H9 (cell line): Measurements from ENCODE around the gene RIPK1. TPM values are rescaled to one million over a fixed set of nuclear protein-coding genes. Genes with fewer than 3 reads are reported as not detected.

ENCODE experiments used
- DNase-seq: peaks from one replicate; pipeline ENCODE4 v3.0.0-alpha.2; 2017
- H2AFZ ChIP-seq: one replicate; pipeline ENCODE4 v1.6.1; 2013; ENCODE audit warnings: mild to moderate bottlenecking, low read length, control low read depth, moderate library complexity
- H2AK5ac ChIP-seq: 2 replicates; pipeline ENCODE4 v1.6.1; 2013; ENCODE audit warnings: low read length, control low read depth, mixed read lengths; ENCODE audit not compliant: insufficient read length
- H2BK120ac ChIP-seq: one replicate; pipeline ENCODE4 v1.6.1; 2013; ENCODE audit warnings: low read depth, mild to moderate bottlenecking, low read length, control low read depth, inconsistent platforms; ENCODE audit not compliant: poor library complexity, severe bottlenecking
- H2BK12ac ChIP-seq: 2 replicates; pipeline ENCODE4 v1.6.1; 2013; ENCODE audit warnings: low read length, control low read depth, mixed read lengths, low read depth; ENCODE audit not compliant: insufficient read length
- H2BK15ac ChIP-seq: 2 replicates; pipeline ENCODE4 v1.6.1; 2013; ENCODE audit warnings: low read depth, low read length, control low read depth
- H2BK20ac ChIP-seq: one replicate; pipeline ENCODE4 v1.6.1; 2013; ENCODE audit warnings: low read depth, mild to moderate bottlenecking, low read length, control low read depth, inconsistent platforms; ENCODE audit not compliant: poor library complexity, severe bottlenecking
- H2BK5ac ChIP-seq: 2 replicates; pipeline ENCODE4 v1.6.1; 2013; ENCODE audit warnings: low read length, control low read depth, mixed read lengths; ENCODE audit not compliant: insufficient read length
- H3K14ac ChIP-seq: 2 replicates; pipeline ENCODE4 v1.6.1; 2013; ENCODE audit warnings: low read length, control low read depth; ENCODE audit not compliant: insufficient read depth
- H3K18ac ChIP-seq: 2 replicates; pipeline ENCODE4 v1.6.1; 2013; ENCODE audit warnings: low read depth, mild to moderate bottlenecking, mixed read lengths, low read length, control low read depth; ENCODE audit not compliant: insufficient read length
- H3K23ac ChIP-seq: 2 replicates; pipeline ENCODE4 v1.6.1; 2013; ENCODE audit warnings: low read length, control low read depth, mixed read lengths, low read depth; ENCODE audit not compliant: insufficient read length
- H3K23me2 ChIP-seq: 2 replicates; pipeline ENCODE4 v1.6.1; 2013; ENCODE audit warnings: low read depth, mild to moderate bottlenecking, mixed read lengths, low read length, control low read depth; ENCODE audit not compliant: insufficient read length, poor library complexity, severe bottlenecking
- H3K27ac ChIP-seq: 2 replicates; pipeline ENCODE4 v1.5.1; 2013; ENCODE audit warnings: low read length, control low read depth, mixed read lengths, low read depth; ENCODE audit not compliant: insufficient read length
- H3K27me3 ChIP-seq: 2 replicates; pipeline ENCODE4 v1.6.1; 2013; ENCODE audit warnings: low read length, control low read depth, inconsistent platforms; ENCODE audit not compliant: insufficient read depth
- H3K4ac ChIP-seq: 2 replicates; pipeline ENCODE4 v1.6.1; 2013; ENCODE audit warnings: low read depth, mild to moderate bottlenecking, control low read depth, inconsistent platforms, low read length, moderate library complexity
- H3K4me1 ChIP-seq: 2 replicates; pipeline ENCODE4 v1.6.1; 2013; ENCODE audit warnings: low read length, control low read depth, inconsistent platforms; ENCODE audit not compliant: insufficient read depth
- H3K4me2 ChIP-seq: 2 replicates; pipeline ENCODE4 v1.6.1; 2013; ENCODE audit warnings: low read length, control low read depth, mixed read lengths; ENCODE audit not compliant: insufficient read length, insufficient read depth
- H3K56ac ChIP-seq: 2 replicates; pipeline ENCODE4 v1.6.1; 2013; ENCODE audit warnings: low read depth, mild to moderate bottlenecking, mixed read lengths, low read length, control low read depth; ENCODE audit not compliant: insufficient read length
- H3K79me1 ChIP-seq: 2 replicates; pipeline ENCODE4 v1.6.1; 2013; ENCODE audit warnings: low read depth, mild to moderate bottlenecking, moderate library complexity, low read length, control low read depth, inconsistent platforms; ENCODE audit not compliant: insufficient read depth, poor library complexity, severe bottlenecking
- H3K79me2 ChIP-seq: 2 replicates; pipeline ENCODE4 v1.6.1; 2013; ENCODE audit warnings: low read length, control low read depth, inconsistent platforms; ENCODE audit not compliant: insufficient read depth
- H3K9ac ChIP-seq: 2 replicates; pipeline ENCODE4 v1.6.1; 2013; ENCODE audit warnings: low read length, control low read depth, mixed read lengths; ENCODE audit not compliant: insufficient read length; ENCODE audit errors: extremely low read depth
- H3K9me3 ChIP-seq: one replicate; pipeline ENCODE4 v1.6.1; 2013; ENCODE audit warnings: low read depth, low read length, inconsistent platforms; ENCODE audit not compliant: control insufficient read depth
- H3T11ph ChIP-seq: one replicate; pipeline ENCODE4 v1.6.1; 2013; ENCODE audit warnings: mild to moderate bottlenecking, low read length, control low read depth, inconsistent platforms
- H4K20me1 ChIP-seq: one replicate; pipeline ENCODE4 v1.6.1; 2013; ENCODE audit not compliant: control insufficient read depth, insufficient read length, insufficient read depth
- H4K5ac ChIP-seq: 2 replicates; pipeline ENCODE4 v1.6.1; 2013; ENCODE audit warnings: low read depth, mild to moderate bottlenecking, mixed read lengths, low read length, control low read depth; ENCODE audit not compliant: insufficient read length
- H4K8ac ChIP-seq: replicated peaks from 2 replicates; pipeline ENCODE4 v1.6.1; 2013; ENCODE audit warnings: low read length, control low read depth, mixed read lengths, low read depth; ENCODE audit not compliant: insufficient read length
- H4K91ac ChIP-seq: 2 replicates; pipeline ENCODE4 v1.6.1; 2013; ENCODE audit warnings: low read depth, mild to moderate bottlenecking, moderate library complexity, mixed read lengths, low read length, control low read depth; ENCODE audit not compliant: insufficient read length
- H3K27ac Mint-ChIP-seq, 3 experiments: 2 replicates in 2 of 3; 3 replicates in 1 of 3; pipeline ENCODE4 v1.8.0; 2020 to 2021; ENCODE audit warnings: mixed read lengths in 3 of 3, mild to moderate bottlenecking in 1 of 3, moderate library complexity in 1 of 3
- H3K27me3 Mint-ChIP-seq: 2 replicates; pipeline ENCODE4 v1.8.0; 2021; ENCODE audit warnings: low read depth, mild to moderate bottlenecking, moderate library complexity, mixed read lengths
- H3K36me3 Mint-ChIP-seq, 3 experiments: 2 replicates in 2 of 3; 3 replicates in 1 of 3; pipeline ENCODE4 v1.8.0; 2020 to 2021; ENCODE audit warnings: low read depth in 3 of 3, mixed read lengths in 3 of 3; ENCODE audit not compliant: insufficient read depth in 1 of 3
- H3K4me1 Mint-ChIP-seq, 2 experiments: 2 replicates each; pipeline ENCODE4 v1.8.0; 2020; ENCODE audit warnings: mixed read lengths in 2 of 2
- H3K4me3 Mint-ChIP-seq, 2 experiments: 2 replicates in 1 of 2; 3 replicates in 1 of 2; pipeline ENCODE4 v1.8.0; 2020 to 2021; ENCODE audit warnings: mild to moderate bottlenecking in 2 of 2, mixed read lengths in 2 of 2, moderate library complexity in 1 of 2
- H3K9me3 Mint-ChIP-seq, 2 experiments: 2 replicates in 1 of 2; 3 replicates in 1 of 2; pipeline ENCODE4 v1.8.0; 2020; ENCODE audit warnings: mild to moderate bottlenecking in 2 of 2, mixed read lengths in 2 of 2, moderate library complexity in 1 of 2
- CTCF ChIP-seq: fragments of 200-600 bp; sonication (generic); conservative IDR thresholded peaks from 3 replicates; pipeline ENCODE4 v1.8.0; 2021; ENCODE audit warnings: antibody characterized with exemption, mild to moderate bottlenecking
- WGBS: extraction: QIAGEN DNeasy Blood & Tissue Kit; methylation state at CpG from one replicate; pipeline ENCODE4 v1.1.7; 2013; ENCODE audit warnings: missing lambda C conversion rate, low lambda C conversion rate, mixed read lengths; ENCODE audit not compliant: insufficient read length; ENCODE audit errors: extremely low coverage; 5-methylcytosine and 5-hydroxymethylcytosine counted together
- long read RNA-seq: library from polyadenylated mRNA; unstranded; transcript quantifications from one replicate; pipeline ENCODE4 v2.0.0, GENCODE V29; 2020
- total RNA-seq: library from RNA; stranded (reverse); gene quantifications from 2 replicates; pipeline ENCODE4 v1.2.1, GENCODE V29; 2021

Gene RIPK1
- 24.6 and 25.1 TPM in 2 replicates for total RNA-seq
- long read RNA-seq, full-length matches to known transcripts: 7 of 23 reads
- long read RNA-seq, partial matches to known transcripts: 2 of 23 reads
- long read RNA-seq, other reads (novel, unspliced or antisense): 14 of 23 reads

- Histone ChIP-seq H3K23me2 (peaks cover 12% of the 10 kb centered on the region), H2BK12ac (no peak within 1 kb of the TSS), H3K4me2 (peak within 1 kb of the TSS; percentile 81), H2BK15ac (peak within 1 kb of the TSS; percentile 3; the same call in 1 of the 2 replicates), H2AFZ (no peak within 1 kb of the TSS), H3K9ac (peak within 1 kb of the TSS; percentile 61), H3K27ac (peak within 1 kb of the TSS; percentile 54), H3K14ac (peak within 1 kb of the TSS; percentile 48; the same call in 1 of the 2 replicates), H3K9me3 (peaks cover 4% of the 10 kb centered on the region), H3K79me2 (peaks cover 9% of the 10 kb centered on the region; the same call in 1 of the 2 replicates), H3K56ac (no peak within 1 kb of the TSS), H3K4ac (no peak within 1 kb of the TSS; the same call in 1 of the 2 replicates), H3T11ph (no peak within 1 kb of the TSS), H2BK5ac (no peak within 1 kb of the TSS), H3K79me1 (peaks cover 3% of the 10 kb centered on the region), H4K20me1 (no peaks in the 10 kb centered on the region), H4K91ac (no peak within 1 kb of the TSS), H2BK120ac (no peak within 1 kb of the TSS), H3K4me1 (peaks cover 9% of the 10 kb centered on the region; the same call in 1 of the 2 replicates), H3K27me3 (no peaks in the 10 kb centered on the region), H3K23ac (no peak within 1 kb of the TSS), H4K8ac (no peak within 1 kb of the TSS), H4K5ac (no peak within 1 kb of the TSS), H2BK20ac (no peak within 1 kb of the TSS), H2AK5ac (no peak within 1 kb of the TSS), H3K18ac (peak within 1 kb of the TSS; percentile 75)
- WGBS: no CpG with 5 or more reads among the region's 112 CpGs
- H3K36me3 Mint-ChIP-seq: peaks cover 19 to 48% (median 24%) of the 10 kb centered on the region in 3 experiments
- H3K27me3 Mint-ChIP-seq: peaks cover 6% of the 10 kb centered on the region
- peak; percentile 45; the same call in 2 of the 3 replicates for TF ChIP-seq CTCF
- peak; percentile 90 for DNase-seq
- peaks cover 32 to 36% of the 10 kb centered on the region in 2 experiments for H3K4me1 Mint-ChIP-seq
- peaks cover 15 to 38% of the 10 kb centered on the region in 2 experiments for H3K9me3 Mint-ChIP-seq
- H3K27ac Mint-ChIP-seq: peak within 1 kb of the TSS; percentile 83 to 95 (median 94)
- H3K4me3 Mint-ChIP-seq: peak within 1 kb of the TSS; percentile 90 to 92
Observed at GRCh38 chr6:3068329-3069214, at the start of gene RIPK1. TSS of gene RIPK1 (plus strand) at chr6:3068494. CDS start at chr6:3076824, 8,330 bp downstream.
